GM12878 (cell line): ENCODE measurements around the gene IFIT2. TPM values are rescaled to one million over a fixed set of nuclear protein-coding genes. Genes with fewer than 3 reads are reported as not detected.

Experiments
- ATAC-seq: fragments of 200-7000 bp; cut with Tn5 transposase; 3 replicates; pipeline ENCODE4 v1.9.1; 2020; ENCODE audit warnings: mild to moderate bottlenecking, moderate library complexity
- BruUV-seq: library from RNA; stranded (reverse); fragments of 400-500 nt; replicated peaks from 2 replicates; lab custom pipeline; 2021; lab: Mats Ljungman, UMichigan
- CTCF ChIA-PET: fragments of 300-600 bp; sonication (Branson Sonifier 250); formaldehyde crosslinking; extraction: SDS; loops from one replicate; lab custom pipeline; 2021; ENCODE audit warnings: inconsistent platforms; lab: Yijun Ruan, JAX
- POLR2A ChIA-PET: fragments of 350-600 bp; formaldehyde crosslinking; extraction: SDS; loops from one replicate; lab custom pipeline; 2021; ENCODE audit warnings: inconsistent platforms; lab: Charles Lee
- RAD21 ChIA-PET: fragments of 300-600 bp; sonication (Branson Sonifier 250); formaldehyde crosslinking; loops from one replicate; lab custom pipeline; 2023; ENCODE audit warnings: antibody characterized with exemption; ENCODE audit not compliant: unreplicated experiment; lab: Charles Lee
- SMC1A ChIA-PET: fragments of 300-600 bp; sonication (Branson Sonifier 250); formaldehyde crosslinking; loops from one replicate; lab custom pipeline; 2023; ENCODE audit not compliant: unreplicated experiment, uncharacterized antibody; lab: Charles Lee
- DNase-seq: peaks from one replicate; pipeline ENCODE4 v3.0.0-alpha.2; 2011; ENCODE audit warnings: low read depth, low spot score
- FAIRE-seq: peaks from 3 replicates; lab custom pipeline; 2011; peaks lifted over from hg19 to GRCh38; lab: Jason Lieb, UNC
- H2AFZ ChIP-seq: 2 replicates; pipeline ENCODE4 v1.6.0; 2011; ENCODE audit warnings: low read depth, low read length, control low read depth; ENCODE audit not compliant: control insufficient read depth
- H3K27ac ChIP-seq: 2 replicates; pipeline ENCODE4 v1.5.1; 2011; ENCODE audit warnings: control low read depth; ENCODE audit not compliant: control insufficient read depth, insufficient read depth
- H3K27me3 ChIP-seq, 2 experiments: replicated peaks in 1 of 2; 2 replicates each; pipeline versions ENCODE4 v1.6.0 to v1.6.1; 2011; ENCODE audit warnings: low read length in 1 of 2; ENCODE audit not compliant: control insufficient read depth in 2 of 2, insufficient read depth in 2 of 2
- H3K36me3 ChIP-seq, 2 experiments: 2 replicates each; pipeline ENCODE4 v1.5.1; 2011; ENCODE audit warnings: low read length in 1 of 2; ENCODE audit not compliant: control insufficient read depth in 2 of 2, insufficient read depth in 2 of 2
- H3K4me1 ChIP-seq: 2 replicates; pipeline ENCODE4 v1.6.1; 2011; ENCODE audit warnings: mild to moderate bottlenecking, low read length, moderate library complexity, mixed read lengths; ENCODE audit not compliant: control insufficient read depth, insufficient read depth
- H3K4me2 ChIP-seq: 2 replicates; pipeline ENCODE4 v1.6.0; 2011; ENCODE audit warnings: control low read depth; ENCODE audit not compliant: control insufficient read depth, insufficient read depth
- H3K4me3 ChIP-seq: fragments of 200-600 bp; sonication (generic); 2 replicates; pipeline ENCODE4 v1.5.1; 2016
- H3K79me2 ChIP-seq: 2 replicates; pipeline ENCODE4 v1.6.0; 2011; ENCODE audit warnings: low read length; ENCODE audit not compliant: control insufficient read depth, insufficient read depth
- H3K9ac ChIP-seq: 2 replicates; pipeline ENCODE4 v1.8.0; 2011; ENCODE audit warnings: low read length, control low read depth, mixed read lengths; ENCODE audit not compliant: control insufficient read depth, insufficient read depth
- H3K9me3 ChIP-seq: replicated peaks from 3 replicates; pipeline ENCODE4 v1.5.1; 2011; ENCODE audit warnings: mild to moderate bottlenecking, low read length; ENCODE audit not compliant: control insufficient read depth, insufficient read depth
- H4K20me1 ChIP-seq: 2 replicates; pipeline ENCODE4 v1.6.0; 2011; ENCODE audit not compliant: control insufficient read depth, insufficient read depth
- BCLAF1 ChIP-seq: fragments of 450-650 bp; IDR thresholded peaks from 2 replicates; pipeline ENCODE4 v1.6.1; 2017; ENCODE audit warnings: antibody characterized with exemption, mild to moderate bottlenecking, moderate library complexity
- CHD4 ChIP-seq: fragments of 200-600 bp; sonication (generic); IDR thresholded peaks from 2 replicates; pipeline ENCODE4 v1.6.1; 2016; ENCODE audit warnings: mild to moderate bottlenecking
- EED ChIP-seq: sonication (generic); IDR thresholded peaks from 2 replicates; pipeline ENCODE4 v1.6.1; 2016; ENCODE audit warnings: antibody characterized with exemption, low read depth
- FOXK2 ChIP-seq: fragments of 450-650 bp; IDR thresholded peaks from 2 replicates; pipeline ENCODE4 v1.6.1; 2017; ENCODE audit warnings: mild to moderate bottlenecking, moderate library complexity
- MAX ChIP-seq: IDR thresholded peaks from 2 replicates; pipeline ENCODE4 v1.6.1; 2012; ENCODE audit warnings: low read depth, low read length, improper control_type of control experiment
- PML ChIP-seq: IDR thresholded peaks from 2 replicates; pipeline ENCODE4 v1.6.1; 2012; ENCODE audit warnings: low read length, inconsistent platforms
- SREBF1 ChIP-seq: IDR thresholded peaks from 2 replicates; pipeline ENCODE4 v1.6.1; 2012; ENCODE audit warnings: mild to moderate bottlenecking, low read length
- WGBS: methylation state at CpG from one replicate; pipeline ENCODE4 v1.1.6; 2016; ENCODE audit warnings: low lambda C conversion rate; ENCODE audit not compliant: insufficient replicate concordance, insufficient coverage; ENCODE audit errors: missing lambda C conversion rate; 5-methylcytosine and 5-hydroxymethylcytosine counted together
- in situ Hi-C: fragments of 300-500 bp; cut with MboI; formaldehyde crosslinking; loops from 9 replicates; pipeline ENCODE4 v1.14.3; 2018; ENCODE audit warnings: mixed read lengths
- intact Hi-C: fragments of 100-400 bp; cut with micrococcal nuclease; formaldehyde crosslinking; loops from one replicate; pipeline ENCODE4 v1.14.2; 2022; ENCODE audit not compliant: unreplicated experiment
- polyA plus RNA-seq, 11 experiments: library from polyadenylated mRNA; depleted of rRNA in 4 of 11; unstranded in 6 of 11; stranded (reverse) in 5 of 11; fragments of >200 nt; fragmentation: Nextera tagmentation in 4 of 11; fragmentation: Illumina TruSeq in 1 of 11; extraction: Ambion mirVana in 4 of 11; extraction: Trizol in 1 of 11; gene quantifications; 1 replicate in 1 of 11; 2 replicates in 10 of 11; pipeline versions ENCODE4 v1.2.1 to v1.2.3, GENCODE V29; 2011 to 2016; ENCODE audit warnings: inconsistent platforms in 2 of 11, missing spikeins in 2 of 11, low read depth in 1 of 11
- total RNA-seq, 4 experiments: library from RNA; depleted of rRNA in 3 of 4; stranded (reverse); fragments of >200 nt in 3 of 4; fragmentation: Illumina TruSeq in 1 of 4; extraction: Trizol in 1 of 4; gene quantifications; 2 replicates each; pipeline versions ENCODE4 v1.2.1 to v1.2.3, GENCODE V29; 2013 to 2021

Gene IFIT2
- total and polyA plus RNA-seq, 10 of the 15 experiments (the other 5 are each of a cell fraction or from before 2014, with no cell fraction given): 5.2 to 14.8 (median 9.7) TPM

GRCh38 chr10:89281606-89282395, 20.0 kb upstream of the IFIT2 start:
- in situ Hi-C loops: no loop called here
- no peaks in the 10 kb centered on the region for H3K4me1 ChIP-seq
- no peak for TF ChIP-seq FOXK2
- no peak for TF ChIP-seq PML
- no peak for TF ChIP-seq BCLAF1
- TF ChIP-seq CHD4: no peak
- TF ChIP-seq EED: no peak
- no peak for TF ChIP-seq SREBF1
- TF ChIP-seq MAX: no peak
- TF ChIP-seq, all 136 proteins: peak for 0
- H4K20me1 ChIP-seq: no peaks in the 10 kb centered on the region
- ChIA-PET POLR2A (no interaction called here), SMC1A (interaction anchor here (1.3 kb wide), 1 partner anchor 9 kb away, joined by 3 read pairs; no protein-coding TSS in a partner anchor), CTCF (interaction anchor here (2.4 kb wide), 1 partner anchor 87 kb away, joined by 10 read pairs; no protein-coding TSS in a partner anchor), RAD21 (no interaction called here)
- H3K9me3 ChIP-seq: no peaks in the 10 kb centered on the region
- H3K4me2 ChIP-seq: no peak overlapping the region
- 52% methylated on average over 4 of the region's 4 CpGs for WGBS
- H2AFZ ChIP-seq: no peak overlapping the region
- intact Hi-C loops: no loop called here
- FAIRE-seq (no peak), ATAC-seq (no peak), DNase-seq (no peak)
- no peak overlapping the region for H3K9ac ChIP-seq
- H3K27me3 ChIP-seq: no peaks in the 10 kb centered on the region
- H3K79me2 ChIP-seq: no peaks in the 10 kb centered on the region
- no peak overlapping the region for H3K27ac ChIP-seq
- BruUV-seq: no TSS peak
- no peaks in the 10 kb centered on the region for H3K36me3 ChIP-seq
- H3K4me3 ChIP-seq: no peak overlapping the region
